ENCODE measurements around the gene NCAPH2.
A peak's percentile ranks its signal among the peaks of the same experiment; 100 is the strongest.

The NCAPH2 gene

GRCh38 chr22:50498322-50498890 is 9.6 kb upstream of the NCAPH2 start (continued):
- TF ChIP-seq ZNF529 (tag by site-specific recombination; IDR thresholded peaks at IDR 0.05; ENCODE audit: insufficient replicate concordance) = no peak
- no peak for TF ChIP-seq ZFP3 (tag by site-specific recombination; IDR thresholded peaks at IDR 0.05; ENCODE audit: low read depth)
- TF ChIP-seq KLF17 (tag by site-specific recombination; IDR thresholded peaks at IDR 0.05) = no peak
- TF ChIP-seq ZNF521 (tag by site-specific recombination; IDR thresholded peaks at IDR 0.05) = no peak
- TF ChIP-seq ZNF596 (tag by site-specific recombination; IDR thresholded peaks at IDR 0.05) = no peak
- peak; percentile 91 for TF ChIP-seq SP2 (tag by site-specific recombination; IDR thresholded peaks at IDR 0.05)
- peak; percentile 88 for TF ChIP-seq ZNF654 (tag by site-specific recombination; IDR thresholded peaks at IDR 0.05; ENCODE audit: low read depth)
- TF ChIP-seq FEZF1 (tag by site-specific recombination; IDR thresholded peaks at IDR 0.05) = no peak
- TF ChIP-seq ZNF248 (tag by site-specific recombination; IDR thresholded peaks at IDR 0.05) = no peak
- no peak for TF ChIP-seq ZNF558 (tag by site-specific recombination; IDR thresholded peaks at IDR 0.05)
- no peak for TF ChIP-seq ZNF132 (tag by site-specific recombination; IDR thresholded peaks at IDR 0.05; ENCODE audit: borderline replicate concordance)
- no peak for TF ChIP-seq ZNF544 (tag by site-specific recombination; IDR thresholded peaks at IDR 0.05)
- TF ChIP-seq SETDB1 (IDR thresholded peaks at IDR 0.05; ENCODE audit: insufficient read length, low read length) = no peak
- TF ChIP-seq ZFP41 (tag by site-specific recombination; IDR thresholded peaks at IDR 0.05; ENCODE audit: borderline replicate concordance) = no peak
- peak; percentile 43; the same call in 1 of the 2 replicates for TF ChIP-seq ZEB2 (tag by site-specific recombination; IDR thresholded peaks at IDR 0.05)
- no peak for TF ChIP-seq ZNF140 (tag by site-specific recombination; IDR thresholded peaks at IDR 0.05)
- TF ChIP-seq EGR2 (tag by site-specific recombination; IDR thresholded peaks at IDR 0.05; ENCODE audit: low read depth) = no peak
- no peak for TF ChIP-seq GLI4 (tag by site-specific recombination; IDR thresholded peaks at IDR 0.05)
- TF ChIP-seq ZNF292 (tag by site-specific recombination; IDR thresholded peaks at IDR 0.05; ENCODE audit: borderline replicate concordance, low read depth) = no peak
- TF ChIP-seq ZBTB26 (tag by site-specific recombination; optimal IDR thresholded peaks at IDR 0.05) = no peak
- TF ChIP-seq ZFHX2 (tag by site-specific recombination; conservative IDR thresholded peaks at IDR 0.05) = no peak
- TF ChIP-seq ZNF664 (tag by site-specific recombination; IDR thresholded peaks at IDR 0.05) = no peak
- peak; percentile 99 for TF ChIP-seq ZNF2 (tag by site-specific recombination; IDR thresholded peaks at IDR 0.05)
- no peak for TF ChIP-seq MYNN (tag by site-specific recombination; IDR thresholded peaks at IDR 0.05; ENCODE audit: borderline replicate concordance)
- TF ChIP-seq, protein P1, sequence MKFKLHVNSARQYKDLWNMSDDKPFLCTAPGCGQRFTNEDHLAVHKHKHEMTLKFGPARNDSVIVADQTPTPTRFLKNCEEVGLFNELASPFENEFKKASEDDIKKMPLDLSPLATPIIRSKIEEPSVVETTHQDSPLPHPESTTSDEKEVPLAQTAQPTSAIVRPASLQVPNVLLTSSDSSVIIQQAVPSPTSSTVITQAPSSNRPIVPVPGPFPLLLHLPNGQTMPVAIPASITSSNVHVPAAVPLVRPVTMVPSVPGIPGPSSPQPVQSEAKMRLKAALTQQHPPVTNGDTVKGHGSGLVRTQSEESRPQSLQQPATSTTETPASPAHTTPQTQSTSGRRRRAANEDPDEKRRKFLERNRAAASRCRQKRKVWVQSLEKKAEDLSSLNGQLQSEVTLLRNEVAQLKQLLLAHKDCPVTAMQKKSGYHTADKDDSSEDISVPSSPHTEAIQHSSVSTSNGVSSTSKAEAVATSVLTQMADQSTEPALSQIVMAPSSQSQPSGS (tag by site-specific recombination; IDR thresholded peaks at IDR 0.05; ENCODE audit: low read depth) = no peak
- no peak for TF ChIP-seq ZNF518A (tag by site-specific recombination; conservative IDR thresholded peaks at IDR 0.05; ENCODE audit: low read depth)
- TF ChIP-seq ZNF571 (tag by site-specific recombination; IDR thresholded peaks at IDR 0.05) = no peak
- TF ChIP-seq ZSCAN16 (tag by site-specific recombination; IDR thresholded peaks at IDR 0.05) = no peak
- no peak for TF ChIP-seq KLF9 (tag by site-specific recombination; IDR thresholded peaks at IDR 0.05; ENCODE audit: low read depth)
- TF ChIP-seq ZNF148 (tag by site-specific recombination; IDR thresholded peaks at IDR 0.05; ENCODE audit: borderline replicate concordance) = no peak
- no peak for TF ChIP-seq YY2 (tag by site-specific recombination; IDR thresholded peaks at IDR 0.05)
